GM10266 (cell line): ENCODE results near the gene CDC42SE2.

ENCODE experiments used
- DNase-seq: peaks from one replicate; pipeline ENCODE4 v3.0.0; 2012; ENCODE audit errors: extremely low spot score
- CTCF ChIP-seq: IDR thresholded peaks from 2 replicates; pipeline ENCODE4 v1.5.1; 2012; ENCODE audit warnings: mild to moderate bottlenecking, low read depth; ENCODE audit not compliant: control insufficient read depth, insufficient read depth; ENCODE audit errors: missing control alignments

Gene CDC42SE2

GRCh38 chr5:131261483-131261882 is 2.4 kb upstream of the CDC42SE2 start:
- no peak for DNase-seq
- TF ChIP-seq CTCF = no peak

GRCh38 chr5:131262953-131263541 is 806 bp upstream of the CDC42SE2 start:
- TF ChIP-seq CTCF = no peak
- peak; percentile 39 for DNase-seq

GRCh38 chr5:131264451-131265099 is 722 bp downstream of the CDC42SE2 start:
- DNase-seq = peak; percentile 16
- no peak for TF ChIP-seq CTCF

- peak; percentile 47 for TF ChIP-seq CTCF
- DNase-seq = peak; percentile 42
Observed at GRCh38 chr5:131265311-131265803, 1.5 kb downstream of the CDC42SE2 start.

GRCh38 chr5:131266370-131267060 is 2.7 kb downstream of the CDC42SE2 start:
- TF ChIP-seq CTCF = no peak
- no peak for DNase-seq

GRCh38 chr5:131268758-131269370 is 5.0 kb downstream of the CDC42SE2 start:
- DNase-seq = no peak
- no peak for TF ChIP-seq CTCF
